Central memory CD8-positive, alpha-beta T cell (primary cell): ENCODE measurements around the gene ADORA2A.

Source experiments
- ATAC-seq: fragments of 150-1000 bp; cut with Tn5 transposase; replicated peaks from 2 replicates; pipeline ENCODE4 v1.10.0; 2022; ENCODE audit warnings: mild to moderate bottlenecking, moderate FRiP score, moderate number of reproducible peaks; ENCODE audit not compliant: poor library complexity, severe bottlenecking; ENCODE audit errors: extremely low read depth
- DNase-seq, 2 donors: peaks; one replicate each; pipeline ENCODE4 v3.0.0; 2021; ENCODE audit warnings: low spot score in 2 of 2
- H3K27ac Mint-ChIP-seq: one replicate; pipeline ENCODE4 v1.8.0; 2022; ENCODE audit warnings: low read depth, mild to moderate bottlenecking, moderate library complexity, mixed read lengths
- H3K27me3 Mint-ChIP-seq: one replicate; pipeline ENCODE4 v1.8.0; 2022; ENCODE audit warnings: mixed read lengths
- H3K36me3 Mint-ChIP-seq: one replicate; pipeline ENCODE4 v1.8.0; 2022; ENCODE audit warnings: mild to moderate bottlenecking, moderate library complexity, mixed read lengths; ENCODE audit not compliant: insufficient read depth
- H3K4me1 Mint-ChIP-seq: one replicate; pipeline ENCODE4 v1.8.0; 2022; ENCODE audit warnings: mixed read lengths
- H3K4me3 Mint-ChIP-seq: one replicate; pipeline ENCODE4 v1.8.0; 2022; ENCODE audit warnings: mild to moderate bottlenecking, moderate library complexity, mixed read lengths
- H3K9me3 Mint-ChIP-seq: one replicate; pipeline ENCODE4 v1.8.0; 2022; ENCODE audit warnings: mixed read lengths

The ADORA2A gene

DNA sequence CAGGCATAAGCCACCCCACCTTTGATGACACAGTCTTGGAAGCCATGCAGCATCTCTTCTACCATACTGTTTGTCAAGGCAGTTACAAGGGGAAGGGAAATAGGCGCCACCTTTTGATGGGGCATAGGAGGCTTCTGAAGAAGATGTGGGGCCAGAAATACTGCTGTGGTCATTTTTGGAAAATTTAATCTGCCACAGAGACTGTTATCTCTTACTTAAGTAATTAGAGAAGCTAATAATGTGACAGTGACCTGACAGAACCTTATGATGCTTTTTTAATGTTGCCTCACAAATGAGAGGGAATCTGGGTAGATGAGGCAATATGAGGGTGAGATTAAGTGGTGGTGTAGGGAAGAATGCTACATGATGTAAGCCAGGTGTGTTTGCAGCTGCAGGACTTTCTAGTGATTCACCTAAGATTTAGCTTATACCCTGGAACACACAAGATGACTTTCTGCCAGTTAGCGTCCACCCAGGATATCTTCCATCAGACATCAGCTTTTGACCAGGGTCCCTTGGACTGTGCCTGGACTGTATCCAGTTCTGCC is 34.3 kb upstream of the ADORA2A start:
- H3K36me3 Mint-ChIP-seq: peaks cover 9% of the 10 kb centered on the region
- H3K27ac Mint-ChIP-seq: no peak overlapping the region
- ATAC-seq (no peak), DNase-seq (no peak)
- H3K4me1 Mint-ChIP-seq: peaks cover 5% of the 10 kb centered on the region
- H3K27me3 Mint-ChIP-seq: no peaks in the 10 kb centered on the region
- no peak overlapping the region for H3K4me3 Mint-ChIP-seq
- H3K9me3 Mint-ChIP-seq: no peaks in the 10 kb centered on the region

DNA sequence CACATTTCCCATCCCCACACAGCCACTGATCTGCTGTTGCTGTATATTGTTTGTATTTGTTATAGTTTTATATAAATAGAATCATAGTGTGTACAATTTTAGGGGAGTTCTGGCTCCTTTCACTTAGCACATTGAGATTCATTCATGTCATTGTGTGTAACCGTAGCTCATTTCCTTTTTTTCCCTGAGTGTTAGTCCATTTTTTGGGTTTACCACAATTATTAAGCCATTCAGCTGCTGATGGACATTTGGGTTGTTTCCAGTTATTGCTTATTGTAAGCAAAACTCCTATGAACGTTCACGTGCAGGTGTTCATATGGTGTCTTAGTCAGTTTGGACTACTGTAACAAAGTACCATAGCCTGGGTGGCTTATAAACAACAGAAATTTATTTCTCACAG is 33.6 kb upstream of the ADORA2A start:
- no peaks in the 10 kb centered on the region for H3K27me3 Mint-ChIP-seq
- H3K36me3 Mint-ChIP-seq: peaks cover 10% of the 10 kb centered on the region
- no peak for ATAC-seq
- H3K4me3 Mint-ChIP-seq: no peak overlapping the region
- H3K4me1 Mint-ChIP-seq: peaks cover 10% of the 10 kb centered on the region
- no peak for DNase-seq
- H3K9me3 Mint-ChIP-seq: no peaks in the 10 kb centered on the region
- H3K27ac Mint-ChIP-seq: no peak overlapping the region

DNA sequence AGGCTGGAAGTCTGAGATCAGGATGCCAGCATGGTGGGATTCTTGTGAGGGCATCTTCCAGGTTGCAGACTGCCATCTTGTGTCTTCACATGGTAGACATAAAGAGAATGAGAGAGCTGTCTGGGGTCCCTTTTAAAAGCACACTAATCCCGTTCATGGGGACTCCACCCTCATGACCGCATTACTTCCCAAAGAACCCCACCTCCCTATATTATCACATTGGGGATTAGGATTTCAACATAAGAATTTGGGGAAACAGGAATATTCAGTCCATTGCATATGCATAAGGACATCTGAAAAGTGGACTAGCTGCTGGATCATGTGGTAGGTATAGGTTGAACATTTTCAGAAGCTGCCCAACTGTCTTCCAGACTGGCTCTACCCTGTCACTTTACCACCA is 33.1 kb upstream of the ADORA2A start:
- DNase-seq (no peak), ATAC-seq (no peak)
- Mint-ChIP-seq H3K4me1 (peaks cover 11% of the 10 kb centered on the region), H3K4me3 (no peak overlapping the region), H3K9me3 (no peaks in the 10 kb centered on the region), H3K27me3 (no peaks in the 10 kb centered on the region), H3K36me3 (peaks cover 12% of the 10 kb centered on the region), H3K27ac (no peak overlapping the region)

DNA sequence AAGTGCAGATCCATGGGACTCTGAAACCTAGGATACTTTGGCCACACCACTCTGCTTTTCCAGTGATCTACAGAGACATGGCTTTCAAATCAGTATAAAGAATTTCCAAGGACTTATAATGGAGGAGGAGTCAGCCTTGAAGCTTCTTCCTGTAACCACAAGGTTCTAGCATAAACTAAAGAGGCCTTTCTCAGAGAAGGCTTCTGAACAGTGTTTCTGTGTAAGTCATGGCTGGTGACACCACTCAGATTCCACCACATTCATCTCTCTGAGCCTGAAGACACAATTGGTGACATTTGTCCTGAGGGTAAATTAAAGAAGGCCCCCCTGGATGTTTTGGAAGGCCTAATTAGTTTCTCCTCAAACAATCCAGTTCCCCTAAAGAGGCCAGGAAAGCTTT is 29.0 kb upstream of the ADORA2A start:
- DNase-seq: no peak
- Mint-ChIP-seq H3K36me3 (peaks cover 14% of the 10 kb centered on the region), H3K9me3 (no peaks in the 10 kb centered on the region), H3K27me3 (no peaks in the 10 kb centered on the region), H3K4me3 (no peak overlapping the region), H3K4me1 (peaks cover 28% of the 10 kb centered on the region), H3K27ac (peak overlapping the region; percentile 69)
- no peak for ATAC-seq

DNA sequence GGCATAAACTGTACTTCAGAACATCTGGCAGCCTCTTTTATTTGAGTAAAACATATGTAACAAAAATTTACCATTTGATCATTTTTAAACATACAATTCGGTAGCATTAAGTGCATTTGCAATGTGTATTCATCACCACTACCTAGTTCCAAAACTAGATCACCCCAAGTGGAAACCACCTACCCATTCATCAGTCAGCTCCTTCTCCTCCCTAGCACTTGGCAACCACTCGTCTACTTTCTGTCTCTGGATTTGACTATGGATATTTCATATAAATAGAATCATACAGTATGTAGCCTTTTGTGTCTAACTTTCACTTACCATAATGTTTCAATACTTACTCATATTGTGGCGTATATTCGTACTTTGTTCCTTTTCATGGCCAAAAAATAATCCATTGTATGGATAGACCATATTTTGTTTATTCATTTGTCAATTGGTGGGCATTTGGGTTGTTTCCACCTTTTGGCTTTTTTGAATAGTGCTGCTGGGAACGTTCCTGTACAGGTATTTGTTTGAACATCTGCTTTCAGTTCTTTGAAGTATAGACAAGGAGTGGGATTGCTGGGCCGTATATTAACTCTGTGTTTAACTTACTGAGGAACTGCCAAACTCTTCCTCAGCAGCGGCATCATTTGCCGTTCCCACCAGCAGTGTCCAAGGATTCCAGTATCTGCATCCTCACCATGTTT is 27.2 kb upstream of the ADORA2A start:
- no peak for DNase-seq
- H3K4me1 Mint-ChIP-seq: peaks cover 28% of the 10 kb centered on the region
- no peak for ATAC-seq
- H3K36me3 Mint-ChIP-seq: peaks cover 11% of the 10 kb centered on the region
- peak overlapping the region; percentile 9 for H3K27ac Mint-ChIP-seq
- no peak overlapping the region for H3K4me3 Mint-ChIP-seq
- H3K9me3 Mint-ChIP-seq: no peaks in the 10 kb centered on the region
- no peaks in the 10 kb centered on the region for H3K27me3 Mint-ChIP-seq

DNA sequence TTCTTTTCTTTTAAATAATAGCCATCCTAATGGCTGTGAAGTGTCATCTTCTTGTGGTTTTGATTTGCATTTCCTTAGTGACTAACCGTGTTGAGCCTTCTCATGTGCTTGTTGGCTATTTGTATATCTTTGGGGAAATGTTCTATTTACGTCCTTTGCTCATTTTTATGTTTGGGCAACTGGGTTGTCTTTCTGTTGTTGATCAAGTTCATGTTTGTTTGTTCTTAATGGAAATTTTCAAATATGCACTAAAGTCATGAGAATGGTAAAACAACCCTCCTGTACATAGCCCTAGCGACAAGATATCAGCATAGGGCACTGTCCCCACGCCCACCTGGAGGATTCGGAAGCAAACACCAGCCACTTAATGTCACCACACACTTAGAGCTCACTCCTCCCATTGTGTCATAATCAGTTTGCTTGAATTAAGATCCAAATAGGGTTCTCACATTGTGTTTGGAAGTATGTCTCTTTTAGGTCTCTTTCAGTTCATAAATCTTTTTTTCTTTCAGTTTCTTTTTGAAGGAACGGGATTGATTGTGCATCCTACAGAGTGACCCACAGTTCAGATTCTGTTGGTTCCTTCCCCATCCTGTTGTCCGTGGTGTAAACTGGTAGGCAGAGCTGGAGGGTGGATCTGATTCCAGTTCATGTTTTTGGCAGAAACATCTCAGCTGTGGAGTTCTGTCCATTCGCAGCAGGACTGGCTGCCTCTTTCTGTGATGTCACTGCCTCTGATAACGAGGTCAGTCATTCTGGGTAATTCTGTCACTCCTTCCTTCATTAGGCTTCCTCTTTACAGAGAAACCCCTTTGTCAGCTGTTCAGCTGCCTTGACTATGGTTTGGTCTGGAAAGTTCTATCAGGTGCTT is 26.4 kb upstream of the ADORA2A start:
- ATAC-seq: no peak
- Mint-ChIP-seq H3K27ac (no peak overlapping the region), H3K27me3 (no peaks in the 10 kb centered on the region), H3K4me1 (peaks cover 28% of the 10 kb centered on the region), H3K4me3 (peak overlapping the region; percentile 14), H3K36me3 (peaks cover 11% of the 10 kb centered on the region), H3K9me3 (no peaks in the 10 kb centered on the region)
- DNase-seq: no peak

DNA sequence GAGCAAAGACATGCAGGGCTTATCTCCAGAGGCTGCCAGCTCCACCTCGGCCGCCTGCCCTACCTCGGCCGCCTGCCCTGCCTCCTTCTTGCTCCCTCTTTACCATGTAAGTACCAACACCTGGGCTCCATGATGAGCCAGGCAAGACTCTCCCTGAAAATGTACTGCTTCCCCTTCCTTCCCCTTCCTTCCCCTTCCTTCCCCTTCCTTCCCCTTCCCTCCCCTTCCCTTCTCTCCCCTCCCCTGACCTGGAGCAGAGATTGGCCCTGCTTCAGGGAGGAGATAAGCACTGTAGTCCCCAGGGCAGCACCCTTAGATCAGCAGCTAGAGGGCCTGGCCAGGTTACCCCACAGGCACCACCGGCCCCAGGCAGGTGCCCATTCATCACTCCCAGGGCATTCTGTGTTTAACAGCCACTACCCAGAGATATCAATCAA is 25.4 kb upstream of the ADORA2A start:
- no peak for DNase-seq
- Mint-ChIP-seq H3K36me3 (peaks cover 8% of the 10 kb centered on the region), H3K27ac (peak overlapping the region; percentile 32), H3K4me1 (peaks cover 30% of the 10 kb centered on the region), H3K4me3 (no peak overlapping the region), H3K9me3 (no peaks in the 10 kb centered on the region), H3K27me3 (no peaks in the 10 kb centered on the region)
- ATAC-seq: no peak

DNA sequence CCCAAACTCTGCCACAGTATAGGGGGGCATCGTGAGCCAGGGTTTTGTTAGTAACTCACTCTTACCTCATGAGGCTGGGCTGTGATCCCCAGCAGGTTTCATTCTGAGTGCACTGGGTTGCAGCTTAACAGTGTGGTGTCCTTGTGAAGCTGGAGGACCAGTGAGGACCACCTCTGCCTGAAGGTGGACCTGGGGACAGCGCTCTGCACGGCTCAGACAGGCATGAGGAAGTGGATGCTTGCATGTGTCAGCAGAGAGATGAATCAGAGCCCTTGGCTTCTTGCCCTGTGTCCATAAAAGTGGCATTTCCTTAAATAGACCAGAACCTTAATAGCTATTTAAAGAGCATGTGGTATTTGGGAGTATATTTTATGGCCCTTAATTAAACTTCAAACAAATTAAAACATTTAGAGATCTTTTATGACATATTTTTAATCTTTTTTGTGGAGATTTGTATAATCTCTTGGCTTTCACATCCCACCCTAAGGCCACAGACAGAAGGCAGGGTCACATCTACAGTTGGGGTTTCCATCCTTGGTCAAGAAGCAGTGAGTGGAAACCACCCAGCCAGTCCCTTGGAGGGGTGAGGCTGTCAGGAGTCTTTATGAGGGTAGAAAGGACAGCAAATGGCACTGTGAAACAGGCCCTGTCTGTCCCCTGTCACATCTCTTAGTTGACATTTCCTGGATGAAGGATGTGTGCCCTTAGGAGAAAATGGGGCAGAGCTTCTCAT is 24.8 kb upstream of the ADORA2A start:
- Mint-ChIP-seq H3K4me1 (peaks cover 37% of the 10 kb centered on the region), H3K4me3 (no peak overlapping the region)

DNA sequence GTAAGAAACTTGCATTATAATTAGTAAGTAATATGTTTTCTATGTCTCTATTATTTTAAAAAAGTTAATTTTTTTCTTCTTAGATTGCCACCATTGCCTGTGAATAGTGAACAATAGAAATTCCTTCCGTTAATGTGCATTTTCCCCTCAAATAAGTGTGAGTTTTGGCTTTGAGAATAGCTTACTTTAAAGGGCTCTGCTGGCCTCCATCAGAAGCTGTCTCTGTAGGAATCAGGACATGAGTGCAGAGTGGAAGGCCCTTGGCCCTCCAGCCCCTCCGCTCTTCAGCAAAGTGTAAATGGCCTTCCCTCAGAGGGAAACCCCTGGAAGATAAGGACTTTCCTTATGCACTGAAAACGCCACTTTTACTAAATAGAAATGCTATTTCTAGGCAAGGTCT is 24.1 kb upstream of the ADORA2A start:
- H3K36me3 Mint-ChIP-seq: peaks cover 9% of the 10 kb centered on the region
- ATAC-seq (no peak), DNase-seq (no peak)
- H3K27me3 Mint-ChIP-seq: no peaks in the 10 kb centered on the region
- no peaks in the 10 kb centered on the region for H3K9me3 Mint-ChIP-seq
- no peak overlapping the region for H3K27ac Mint-ChIP-seq
- no peak overlapping the region for H3K4me3 Mint-ChIP-seq
- H3K4me1 Mint-ChIP-seq: peaks cover 44% of the 10 kb centered on the region

More for the DNA sequence above, 24.8 kb upstream of the ADORA2A start:
- ATAC-seq (no peak), DNase-seq (no peak)
- Mint-ChIP-seq H3K27ac (peak overlapping the region; percentile 32), H3K36me3 (peaks cover 10% of the 10 kb centered on the region), H3K9me3 (no peaks in the 10 kb centered on the region), H3K27me3 (no peaks in the 10 kb centered on the region)

DNA sequence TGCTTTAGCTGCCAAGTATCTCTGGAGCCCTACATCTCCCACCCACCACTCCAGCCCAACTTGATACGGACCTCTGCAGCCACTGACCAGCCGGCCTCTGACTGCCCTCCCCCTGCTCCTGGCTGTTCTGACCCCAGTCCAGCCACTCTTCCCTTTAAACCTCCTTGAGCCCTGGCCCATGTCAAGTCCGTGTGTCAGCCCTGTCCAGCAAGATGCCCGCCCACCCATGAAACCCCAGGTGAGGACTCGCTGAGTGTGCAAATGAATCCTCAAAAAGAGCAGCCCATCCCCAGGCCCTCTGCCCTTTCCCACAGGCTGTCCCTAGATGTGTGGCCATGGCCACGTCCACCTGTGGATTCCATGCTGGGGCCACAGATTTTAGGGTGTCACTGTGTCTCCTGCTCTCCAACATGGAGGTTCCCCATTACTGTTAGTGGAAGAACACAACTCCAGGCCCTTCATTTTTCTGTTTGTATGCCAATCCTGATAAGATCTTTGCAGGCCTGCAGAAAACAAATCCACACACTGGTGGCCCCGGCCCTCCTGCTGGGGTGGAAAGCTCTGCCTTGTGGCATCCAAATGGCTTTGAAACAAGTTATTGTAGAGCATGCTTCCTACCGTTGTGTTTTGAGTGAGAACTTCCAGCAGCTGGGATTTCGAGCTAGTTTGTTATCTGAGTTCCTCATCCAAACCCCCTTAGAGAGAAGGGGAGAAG is 22.7 kb upstream of the ADORA2A start:
- Mint-ChIP-seq H3K9me3 (no peaks in the 10 kb centered on the region), H3K36me3 (peaks cover 6% of the 10 kb centered on the region), H3K4me1 (peaks cover 45% of the 10 kb centered on the region), H3K4me3 (no peak overlapping the region), H3K27me3 (no peaks in the 10 kb centered on the region), H3K27ac (no peak overlapping the region)
- ATAC-seq (no peak), DNase-seq (no peak)

DNA sequence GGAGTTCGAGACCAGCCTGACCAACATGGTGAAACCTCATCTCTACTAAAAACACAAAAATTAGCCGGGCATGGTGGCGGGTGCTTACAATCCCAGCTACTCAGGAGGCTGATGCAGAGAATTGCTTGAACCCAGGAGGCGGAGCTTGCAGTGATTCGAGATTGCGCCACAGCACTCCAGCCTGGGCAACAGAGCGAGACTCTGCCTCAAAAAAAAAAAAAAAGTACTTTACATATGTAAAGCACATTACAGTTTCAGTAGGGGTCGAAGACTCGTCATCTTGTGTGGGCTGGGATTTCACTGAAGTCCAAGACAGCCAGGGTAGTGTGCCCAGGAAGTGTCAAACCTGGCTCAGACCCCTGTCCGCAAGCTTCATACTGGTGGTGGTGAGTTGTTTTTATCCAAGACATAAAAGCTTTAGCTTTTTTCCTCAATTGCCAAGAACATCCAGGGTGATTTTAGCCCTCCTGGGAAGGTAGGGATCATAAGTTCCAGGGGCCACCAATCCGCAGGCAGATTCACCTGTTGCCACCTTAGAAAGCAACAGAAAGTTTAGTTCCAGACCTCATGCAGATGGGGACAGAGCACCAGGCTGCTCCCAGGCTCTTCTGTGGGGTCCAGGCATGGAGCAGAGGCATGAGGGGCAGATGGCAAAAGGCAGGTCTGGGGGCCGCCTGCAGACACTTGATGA is 21.6 kb upstream of the ADORA2A start:
- H3K4me3 Mint-ChIP-seq: no peak overlapping the region
- H3K27me3 Mint-ChIP-seq: no peaks in the 10 kb centered on the region
- ATAC-seq (no peak), DNase-seq (no peak)
- peaks cover 6% of the 10 kb centered on the region for H3K36me3 Mint-ChIP-seq
- H3K4me1 Mint-ChIP-seq: peaks cover 45% of the 10 kb centered on the region
- H3K9me3 Mint-ChIP-seq: no peaks in the 10 kb centered on the region
- no peak overlapping the region for H3K27ac Mint-ChIP-seq
